WERI-Rb-1 (cell line): Measurements from ENCODE around the gene FGF21.

Source experiments
- DNase-seq: peaks from one replicate; pipeline ENCODE4 v3.0.0-alpha.2; 2020
- H3K27ac ChIP-seq: fragments of 250-450 bp; sonication (Bioruptor Pico); 2 replicates; pipeline ENCODE4 v1.5.1; 2020; ENCODE audit warnings: mild to moderate bottlenecking, moderate library complexity
- H3K27me3 ChIP-seq: fragments of 250-450 bp; sonication (Bioruptor Pico); 2 replicates; pipeline ENCODE4 v1.5.1; 2021; ENCODE audit warnings: mild to moderate bottlenecking, low read depth, moderate library complexity; ENCODE audit not compliant: insufficient read depth, severe bottlenecking
- H3K36me3 ChIP-seq: fragments of 250-450 bp; sonication (Bioruptor Pico); 2 replicates; pipeline ENCODE4 v1.5.1; 2020; ENCODE audit warnings: mild to moderate bottlenecking, moderate library complexity
- H3K4me3 ChIP-seq: 2 replicates; pipeline ENCODE4 v1.5.1; 2011; ENCODE audit warnings: low read depth, mild to moderate bottlenecking, control low read depth, low read length
- H3K9me3 ChIP-seq: fragments of 250-450 bp; sonication (Bioruptor Pico); 2 replicates; pipeline ENCODE4 v1.5.1; 2021; ENCODE audit warnings: mild to moderate bottlenecking, moderate library complexity; ENCODE audit not compliant: severe bottlenecking
- TF ChIP-seq, protein P1 (sequence below): IDR thresholded peaks from 2 replicates; pipeline ENCODE4 v1.5.1; 2011; ENCODE audit warnings: low read depth, mild to moderate bottlenecking, control low read depth, inconsistent platforms, low read length

FGF21 gene

DNA sequence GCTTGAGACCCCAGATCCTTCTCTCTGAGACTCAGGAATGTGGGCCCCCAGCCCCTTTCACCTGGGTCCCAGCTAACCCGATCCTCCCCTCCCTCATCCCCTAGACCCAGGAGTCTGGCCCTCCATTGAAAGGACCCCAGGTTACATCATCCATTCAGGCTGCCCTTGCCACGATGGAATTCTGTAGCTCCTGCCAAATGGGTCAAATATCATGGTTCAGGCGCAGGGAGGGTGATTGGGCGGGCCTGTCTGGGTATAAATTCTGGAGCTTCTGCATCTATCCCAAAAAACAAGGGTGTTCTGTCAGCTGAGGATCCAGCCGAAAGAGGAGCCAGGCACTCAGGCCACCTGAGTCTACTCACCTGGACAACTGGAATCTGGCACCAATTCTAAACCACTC lies 463 bp downstream of the FGF21 start:
- no peak overlapping the region for H3K4me3 ChIP-seq
- H3K9me3 ChIP-seq: peaks cover 2% of the 10 kb centered on the region
- TF ChIP-seq, protein P1, sequence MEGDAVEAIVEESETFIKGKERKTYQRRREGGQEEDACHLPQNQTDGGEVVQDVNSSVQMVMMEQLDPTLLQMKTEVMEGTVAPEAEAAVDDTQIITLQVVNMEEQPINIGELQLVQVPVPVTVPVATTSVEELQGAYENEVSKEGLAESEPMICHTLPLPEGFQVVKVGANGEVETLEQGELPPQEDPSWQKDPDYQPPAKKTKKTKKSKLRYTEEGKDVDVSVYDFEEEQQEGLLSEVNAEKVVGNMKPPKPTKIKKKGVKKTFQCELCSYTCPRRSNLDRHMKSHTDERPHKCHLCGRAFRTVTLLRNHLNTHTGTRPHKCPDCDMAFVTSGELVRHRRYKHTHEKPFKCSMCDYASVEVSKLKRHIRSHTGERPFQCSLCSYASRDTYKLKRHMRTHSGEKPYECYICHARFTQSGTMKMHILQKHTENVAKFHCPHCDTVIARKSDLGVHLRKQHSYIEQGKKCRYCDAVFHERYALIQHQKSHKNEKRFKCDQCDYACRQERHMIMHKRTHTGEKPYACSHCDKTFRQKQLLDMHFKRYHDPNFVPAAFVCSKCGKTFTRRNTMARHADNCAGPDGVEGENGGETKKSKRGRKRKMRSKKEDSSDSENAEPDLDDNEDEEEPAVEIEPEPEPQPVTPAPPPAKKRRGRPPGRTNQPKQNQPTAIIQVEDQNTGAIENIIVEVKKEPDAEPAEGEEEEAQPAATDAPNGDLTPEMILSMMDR: no peak
- DNase-seq: no peak
- no peaks in the 10 kb centered on the region for H3K27me3 ChIP-seq
- no peak overlapping the region for H3K27ac ChIP-seq
- H3K36me3 ChIP-seq: no peaks in the 10 kb centered on the region

DNA sequence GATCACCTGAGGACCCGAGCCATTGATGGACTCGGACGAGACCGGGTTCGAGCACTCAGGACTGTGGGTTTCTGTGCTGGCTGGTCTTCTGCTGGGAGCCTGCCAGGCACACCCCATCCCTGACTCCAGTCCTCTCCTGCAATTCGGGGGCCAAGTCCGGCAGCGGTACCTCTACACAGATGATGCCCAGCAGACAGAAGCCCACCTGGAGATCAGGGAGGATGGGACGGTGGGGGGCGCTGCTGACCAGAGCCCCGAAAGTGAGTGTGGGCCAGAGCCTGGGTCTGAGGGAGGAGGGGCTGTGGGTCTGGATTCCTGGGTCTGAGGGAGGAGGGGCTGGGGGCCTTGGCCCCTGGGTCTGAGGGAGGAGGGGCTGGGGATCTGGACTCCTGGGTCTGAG lies 888 bp downstream of the FGF21 start:
- DNase-seq: no peak
- TF ChIP-seq, protein P1: no peak
- Histone ChIP-seq H3K4me3 (no peak overlapping the region), H3K27ac (no peak overlapping the region), H3K9me3 (peaks cover 2% of the 10 kb centered on the region), H3K27me3 (no peaks in the 10 kb centered on the region), H3K36me3 (no peaks in the 10 kb centered on the region)

DNA sequence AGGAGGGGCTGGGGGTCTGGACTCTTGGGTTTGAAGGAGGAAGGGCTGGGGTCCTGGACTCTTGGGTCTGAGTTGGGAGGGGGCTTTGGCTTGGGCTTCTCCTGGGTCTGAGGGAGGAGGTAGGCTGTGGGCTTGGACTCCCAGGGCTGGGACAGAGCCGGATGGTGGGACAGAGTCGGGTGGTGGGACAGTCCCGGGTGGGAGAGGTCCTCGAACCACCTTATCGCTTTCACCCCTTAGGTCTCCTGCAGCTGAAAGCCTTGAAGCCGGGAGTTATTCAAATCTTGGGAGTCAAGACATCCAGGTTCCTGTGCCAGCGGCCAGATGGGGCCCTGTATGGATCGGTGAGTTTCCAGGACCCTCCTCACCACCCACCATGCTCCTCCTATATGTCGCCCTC lies 1.4 kb downstream of the FGF21 start:
- no peak for DNase-seq
- H3K36me3 ChIP-seq: no peaks in the 10 kb centered on the region
- TF ChIP-seq, protein P1: no peak

DNA sequence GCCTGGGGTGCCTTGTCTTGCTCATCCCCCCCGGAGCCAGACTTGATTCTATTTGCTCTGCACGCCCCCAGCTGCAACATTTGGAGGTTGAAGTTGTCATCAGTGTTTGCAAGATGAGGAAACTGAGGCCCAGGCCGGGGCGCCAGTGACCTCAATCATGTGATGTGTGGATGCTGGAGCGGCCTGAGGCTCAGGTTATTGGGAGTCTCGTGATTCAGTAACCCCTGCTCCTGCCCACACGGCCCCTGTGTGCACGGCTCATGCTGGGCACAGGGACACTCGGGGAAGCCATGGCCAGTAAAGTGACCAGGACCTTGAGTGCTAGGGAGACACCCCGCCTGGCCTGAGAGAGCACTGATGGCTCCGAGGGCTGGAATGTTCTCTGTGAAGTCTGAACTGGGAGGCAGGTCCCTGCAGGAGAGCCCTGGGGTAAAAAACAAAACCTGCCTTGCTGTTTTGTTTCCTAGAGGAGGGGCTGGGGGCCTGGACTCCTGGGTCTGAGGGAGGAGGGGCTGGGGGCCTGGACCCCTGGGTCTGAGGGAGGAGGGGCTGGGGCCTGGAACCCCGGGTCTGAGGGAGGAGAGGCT lies 1.9 kb downstream of the FGF21 start:
- Histone ChIP-seq H3K4me3 (no peak overlapping the region), H3K27ac (no peak overlapping the region), H3K9me3 (peaks cover 2% of the 10 kb centered on the region), H3K36me3 (no peaks in the 10 kb centered on the region), H3K27me3 (no peaks in the 10 kb centered on the region)
- no peak for DNase-seq
- TF ChIP-seq, protein P1: no peak

More for the DNA sequence above, 1.4 kb downstream of the FGF21 start:
- H3K27ac ChIP-seq: no peak overlapping the region
- no peak overlapping the region for H3K4me3 ChIP-seq
- H3K27me3 ChIP-seq: no peaks in the 10 kb centered on the region
- H3K9me3 ChIP-seq: peaks cover 2% of the 10 kb centered on the region

DNA sequence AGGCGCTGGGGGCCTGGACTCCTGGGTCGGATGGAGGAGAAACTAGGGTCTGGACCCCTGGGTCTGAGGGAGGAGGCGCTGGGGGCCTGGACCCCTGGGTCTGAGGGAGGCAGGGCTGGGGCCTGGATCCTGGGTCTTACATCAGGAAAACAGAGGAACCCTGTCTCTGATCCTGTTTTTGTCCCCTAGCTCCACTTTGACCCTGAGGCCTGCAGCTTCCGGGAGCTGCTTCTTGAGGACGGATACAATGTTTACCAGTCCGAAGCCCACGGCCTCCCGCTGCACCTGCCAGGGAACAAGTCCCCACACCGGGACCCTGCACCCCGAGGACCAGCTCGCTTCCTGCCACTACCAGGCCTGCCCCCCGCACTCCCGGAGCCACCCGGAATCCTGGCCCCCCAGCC lies 2.4 kb downstream of the FGF21 start:
- no peaks in the 10 kb centered on the region for H3K36me3 ChIP-seq
- TF ChIP-seq, protein P1: no peak
- H3K9me3 ChIP-seq: peaks cover 2% of the 10 kb centered on the region
- no peak overlapping the region for H3K27ac ChIP-seq
- DNase-seq: no peak
- no peak overlapping the region for H3K4me3 ChIP-seq
- no peaks in the 10 kb centered on the region for H3K27me3 ChIP-seq
